Measurements from ENCODE around the gene HTT. TPM values are rescaled to one million over a fixed set of nuclear protein-coding genes. Genes with fewer than 3 reads are reported as not detected.
A peak's percentile ranks its signal among the peaks of the same experiment; 100 is the strongest.

The HTT gene
- total RNA-seq, 6 donors from 2014 or later = 55.4 to 170 (median 81.5) TPM

DNA sequence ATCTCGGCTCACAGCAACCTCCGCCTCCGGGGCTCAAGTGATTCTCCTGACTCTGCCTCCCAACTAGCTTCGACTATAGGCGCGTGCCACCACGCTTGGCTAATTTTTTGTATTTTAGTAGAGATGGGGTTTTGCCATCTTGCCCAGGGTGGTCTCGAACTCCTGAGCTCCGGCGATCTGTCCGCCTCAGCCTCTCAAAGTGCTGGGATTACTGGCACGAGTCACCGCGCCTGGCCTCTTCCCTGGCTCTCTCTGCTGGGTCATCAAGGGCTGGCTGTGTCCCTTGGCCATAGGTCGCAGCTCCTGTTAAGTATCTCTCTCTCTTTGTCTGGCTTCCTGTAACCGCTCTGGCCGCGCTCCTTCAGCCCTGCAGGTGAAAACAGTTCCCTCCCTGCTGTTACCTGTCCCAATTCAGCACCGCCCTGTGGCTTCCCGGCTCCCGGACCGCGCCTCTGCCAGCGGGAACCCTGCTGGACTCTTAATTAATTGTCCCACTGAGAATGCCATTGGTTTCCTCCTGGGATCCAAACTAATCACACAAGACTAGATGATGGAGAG is 217.0 kb downstream of the HTT start:
- WGBS, 2 donors = 36 to 49% methylated on average over 22 to 23 of the region's 24 CpGs
- DNase-seq (peak; percentile 82 to 86), ATAC-seq (ENCODE audit: low FRiP score in 2 of 2) (peak in 1 of 2 donors; percentile 28)
- Histone ChIP-seq H3K36me3 (no peaks in the 10 kb centered on the region), H3K27me3 (no peaks in the 10 kb centered on the region), H3K4me3 (peak overlapping the region; percentile 69 to 95 (median 90)), H3K9me3 (no peaks in the 10 kb centered on the region), H3K4me1 (peaks cover 14 to 47% (median 26%) of the 10 kb centered on the region in 4 donors), H3K27ac (peak overlapping the region; percentile 92 to 96 (median 96))
- TF ChIP-seq EP300 (IDR thresholded peaks at IDR 0.05) = no peak
- TF ChIP-seq POLR2AphosphoS5 (IDR thresholded peaks at IDR 0.05) = peak in 1 of 2 donors; percentile 8
- TF ChIP-seq, protein P1, sequence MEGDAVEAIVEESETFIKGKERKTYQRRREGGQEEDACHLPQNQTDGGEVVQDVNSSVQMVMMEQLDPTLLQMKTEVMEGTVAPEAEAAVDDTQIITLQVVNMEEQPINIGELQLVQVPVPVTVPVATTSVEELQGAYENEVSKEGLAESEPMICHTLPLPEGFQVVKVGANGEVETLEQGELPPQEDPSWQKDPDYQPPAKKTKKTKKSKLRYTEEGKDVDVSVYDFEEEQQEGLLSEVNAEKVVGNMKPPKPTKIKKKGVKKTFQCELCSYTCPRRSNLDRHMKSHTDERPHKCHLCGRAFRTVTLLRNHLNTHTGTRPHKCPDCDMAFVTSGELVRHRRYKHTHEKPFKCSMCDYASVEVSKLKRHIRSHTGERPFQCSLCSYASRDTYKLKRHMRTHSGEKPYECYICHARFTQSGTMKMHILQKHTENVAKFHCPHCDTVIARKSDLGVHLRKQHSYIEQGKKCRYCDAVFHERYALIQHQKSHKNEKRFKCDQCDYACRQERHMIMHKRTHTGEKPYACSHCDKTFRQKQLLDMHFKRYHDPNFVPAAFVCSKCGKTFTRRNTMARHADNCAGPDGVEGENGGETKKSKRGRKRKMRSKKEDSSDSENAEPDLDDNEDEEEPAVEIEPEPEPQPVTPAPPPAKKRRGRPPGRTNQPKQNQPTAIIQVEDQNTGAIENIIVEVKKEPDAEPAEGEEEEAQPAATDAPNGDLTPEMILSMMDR (IDR thresholded peaks at IDR 0.05) = peak in 1 of 6 experiments; percentile 29

DNA sequence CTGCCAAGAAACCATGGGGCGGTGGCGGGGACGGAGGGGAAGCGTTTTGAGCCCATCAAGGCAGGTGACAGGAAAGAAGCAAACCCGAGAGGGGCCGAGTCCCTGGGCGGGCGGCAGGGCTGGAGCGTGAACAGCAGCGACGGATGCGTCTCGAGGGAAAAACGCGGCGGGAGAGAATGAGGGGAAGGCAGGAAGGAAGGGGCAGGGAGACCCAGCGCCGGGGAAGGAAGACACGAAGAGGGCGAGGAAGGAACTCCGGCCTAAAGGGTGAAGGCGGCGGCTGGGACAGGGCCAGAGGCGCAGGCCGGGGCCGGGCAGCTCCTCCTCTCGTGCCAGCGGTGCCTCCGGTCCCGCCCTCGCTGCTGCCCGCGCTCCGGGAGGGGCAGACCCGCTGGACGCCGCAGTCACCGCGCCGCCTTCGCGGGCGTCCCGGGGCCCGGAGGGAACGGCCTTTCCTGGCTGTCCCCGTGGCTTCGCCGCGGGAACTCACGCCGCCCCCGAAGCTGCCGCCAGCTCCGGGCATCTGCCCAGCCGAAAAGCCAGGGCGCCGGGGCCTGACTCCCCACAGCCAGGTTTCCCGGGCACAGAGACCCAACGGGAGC is 217.6 kb downstream of the HTT start:
- TF ChIP-seq POLR2A (IDR thresholded peaks at IDR 0.05) = no peak
- peak in 1 of 2 donors; percentile 5 for TF ChIP-seq POLR2AphosphoS5 (IDR thresholded peaks at IDR 0.05)
- 1% methylated on average over 23 to 34 of the region's 60 CpGs for WGBS, 2 donors
- H3K4me1 ChIP-seq = peaks cover 17 to 43% (median 24%) of the 10 kb centered on the region in 4 donors
- DNase-seq (peak; percentile 79 to 94), ATAC-seq (ENCODE audit: low FRiP score in 2 of 2) (peak; percentile 75 to 80)
- H3K9me3 ChIP-seq = no peaks in the 10 kb centered on the region
- H3K36me3 ChIP-seq = no peaks in the 10 kb centered on the region
- H3K4me3 ChIP-seq = peak overlapping the region; percentile 69 to 95 (median 90)
- H3K27me3 ChIP-seq = no peaks in the 10 kb centered on the region
- H3K27ac ChIP-seq = peak overlapping the region; percentile 92 to 96 (median 96)

DNA sequence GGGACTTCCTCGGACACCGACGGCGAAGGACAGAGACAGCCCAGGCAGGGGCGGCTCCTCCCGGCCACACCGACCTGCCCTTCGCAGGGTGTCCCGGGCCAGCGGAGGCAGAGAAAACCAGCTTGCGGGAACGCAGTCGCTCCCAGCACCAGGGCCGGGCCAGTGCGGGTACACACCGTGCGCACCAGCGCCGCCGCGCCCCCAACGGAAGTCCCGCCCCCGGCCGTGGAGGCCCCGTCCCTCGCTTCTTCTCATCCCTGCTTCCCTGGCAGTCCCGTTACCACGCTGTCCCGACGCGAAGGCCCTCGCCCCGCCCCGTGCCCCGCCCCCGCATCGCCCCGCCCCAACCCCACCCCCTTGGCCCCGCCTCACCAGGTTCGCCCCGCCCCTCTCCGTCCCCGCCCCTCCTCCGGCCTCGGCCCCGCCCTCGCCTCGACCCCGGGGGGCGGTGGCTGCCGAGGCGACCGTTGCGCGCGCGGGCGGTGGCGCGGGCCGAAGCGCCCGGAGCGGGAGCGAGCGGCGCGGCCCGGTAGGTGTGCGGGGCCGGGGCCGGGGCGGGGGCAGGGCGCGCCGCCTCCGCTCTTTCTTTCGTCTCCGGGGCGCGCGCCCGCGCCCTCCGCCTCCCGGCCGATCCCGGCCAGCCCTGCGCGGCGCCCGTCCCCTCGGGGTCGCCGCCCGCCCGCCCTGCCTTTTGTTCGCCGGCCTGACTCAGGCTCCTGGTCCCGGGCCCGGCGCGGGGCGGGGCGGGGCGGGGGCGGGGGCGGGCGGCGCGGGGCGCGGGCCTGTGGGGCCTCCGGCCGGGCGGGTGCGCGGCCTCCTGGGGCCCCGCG is 218.3 kb downstream of the HTT start, which contains the start of gene RGS12:
RGS12 (plus strand) TSS at position 451 of the 830 bp plus-strand sequence. CDS start 23,150 bp downstream, outside the sequence.
- H3K27me3 ChIP-seq = no peaks in the 10 kb centered on the region
- ATAC-seq (ENCODE audit: low FRiP score in 2 of 2) = peak; percentile 96 to 97

More for the DNA sequence above, 218.3 kb downstream of the HTT start, which contains the start of gene RGS12:
- Histone ChIP-seq H3K4me1 (peaks cover 17 to 43% (median 24%) of the 10 kb centered on the region in 4 donors), H3K36me3 (no peaks in the 10 kb centered on the region), H3K4me3 (peak within 1 kb of the TSS; percentile 69 to 95 (median 90)), H3K27ac (peak within 1 kb of the TSS; percentile 92 to 96 (median 96)), H3K9me3 (no peaks in the 10 kb centered on the region)
- peak; percentile 96 to 99 for DNase-seq
- TF ChIP-seq POLR2A (IDR thresholded peaks at IDR 0.05) (peak; percentile 43 to 86 (median 82)), POLR2AphosphoS5 (IDR thresholded peaks at IDR 0.05) (peak; percentile 85 to 95), EP300 (IDR thresholded peaks at IDR 0.05) (no peak)
- TF ChIP-seq, protein P1 (IDR thresholded peaks at IDR 0.05) = peak in 1 of 6 experiments; percentile 30
- whole genome bisulfite sequencing, 2 donors = 0 to 3% methylated on average over 6 to 31 of the region's 121 CpGs

Small RNA genes within 50 kb of the gene (small RNA-seq; reads per million reads assigned to genes)
- 0 reads per million in 4 donors for gene RF02134
- gene RF02135 = 0 reads per million in 4 donors
- 0 reads per million in 4 donors for gene RNU6-204P

Other genes starting within 250 kb of the HTT start
- 100 to 1,000 TPM; 184 to 651 (median 290) TPM for gene ADD1, start 230.8 kb upstream of the HTT start, total RNA-seq
- 10 to 100 TPM; 17.2 to 30.4 (median 22.4) TPM for gene NOP14, start 111.3 kb upstream of the HTT start, total RNA-seq
- gene GRK4, start 111.1 kb upstream of the HTT start, total RNA-seq = 10 to 100 TPM in 1 of 6 donors, 1 to 10 TPM in 5; 3.3 to 10.4 (median 4.7) TPM
- gene HTT-AS, start 143 bp upstream of the HTT start, total RNA-seq = not detected
- 1 to 10 TPM in 5 of 6 donors, under 1 TPM in 1; 1.00 to 7.3 (median 1.8) TPM for gene MSANTD1, start 174.5 kb downstream of the HTT start, total RNA-seq
- gene RGS12, start 218.3 kb downstream of the HTT start, total RNA-seq = 100 to 1,000 TPM in 1 of 6 donors, 10 to 100 TPM in 5; 17.8 to 124 (median 49.7) TPM

Data from upper lobe of left lung (tissue), 6 donors.